Omental fat pad (tissue), 4 donors: ENCODE measurements around the gene POU6F2. TPM values are rescaled to one million over a fixed set of nuclear protein-coding genes. Genes with fewer than 3 reads are reported as not detected.
"Not testable (repeated sequence)": the region's sequence is repeated elsewhere in the genome, so short reads cannot be mapped to it uniquely, and the experiment has no call there.

Experiments used
- ATAC-seq: fragments of 150-250 bp; one replicate; pipeline ENCODE4 v1.9.1; 2016; ENCODE audit warnings: mild to moderate bottlenecking, moderate library complexity; ENCODE audit not compliant: low FRiP score
- DNase-seq: peaks from one replicate; pipeline ENCODE4 v3.0.0-alpha.2; 2019; ENCODE audit warnings: low spot score
- CTCF ChIP-seq, 3 donors: fragments of 450-650 bp; IDR thresholded peaks; one replicate each; pipeline ENCODE4 v1.5.1; 2016 to 2017; ENCODE audit warnings: antibody characterized with exemption in 3 of 3, mild to moderate bottlenecking in 3 of 3, moderate library complexity in 2 of 3
- total RNA-seq, 4 donors: library from RNA; depleted of rRNA; stranded (reverse); fragments of >200 nt; gene quantifications; one replicate each; pipeline ENCODE4 v1.1.0, GENCODE V29; 2016

The POU6F2 gene
- total RNA-seq, 4 donors from 2014 or later: 0.12 to 0.56 (median 0.37) TPM; not detected in 1

DNA sequence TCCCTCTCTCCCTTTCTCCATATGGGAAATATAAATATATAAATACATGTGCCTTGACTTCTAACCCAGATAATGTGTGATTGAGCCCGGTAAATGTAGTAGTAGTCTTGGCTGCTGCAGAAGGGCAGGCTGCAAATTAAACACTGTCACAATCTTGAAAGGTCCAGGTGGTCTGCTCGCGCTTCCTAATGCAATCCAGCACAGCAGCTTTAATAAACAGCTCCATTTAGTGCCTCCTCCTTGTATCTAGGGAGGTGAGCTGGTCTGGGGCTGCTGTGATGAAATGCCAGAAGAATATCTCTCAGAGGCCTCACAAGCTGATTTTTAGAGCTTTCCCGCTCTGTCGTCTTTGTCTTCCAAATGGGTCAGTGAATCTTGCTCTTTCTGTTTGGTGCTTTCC is 782 bp downstream of the POU6F2 start:
- DNase-seq: no peak
- no peak for ATAC-seq
- no peak for TF ChIP-seq CTCF (IDR thresholded peaks at IDR 0.05)

DNA sequence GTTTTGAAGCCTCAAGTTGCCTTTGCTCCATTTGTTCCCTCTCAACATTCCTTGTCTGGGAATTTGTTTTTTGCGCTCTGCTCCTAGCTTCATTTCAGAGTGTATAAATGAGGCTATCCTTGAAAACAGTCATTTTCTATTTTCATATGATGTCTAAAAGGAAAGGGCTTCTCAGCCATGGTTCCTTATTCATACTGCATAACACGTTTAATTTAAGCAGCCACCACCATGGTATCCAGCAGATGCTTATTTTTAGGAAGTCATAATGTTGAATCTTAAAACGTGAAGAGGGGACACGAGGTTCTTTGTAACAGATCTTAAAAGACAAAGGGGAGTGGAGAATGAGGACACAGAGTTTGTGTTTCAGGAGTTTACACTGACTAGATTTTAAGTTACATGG is 14.5 kb downstream of the POU6F2 start:
- no peak for ATAC-seq
- no peak for TF ChIP-seq CTCF (IDR thresholded peaks at IDR 0.05)

DNA sequence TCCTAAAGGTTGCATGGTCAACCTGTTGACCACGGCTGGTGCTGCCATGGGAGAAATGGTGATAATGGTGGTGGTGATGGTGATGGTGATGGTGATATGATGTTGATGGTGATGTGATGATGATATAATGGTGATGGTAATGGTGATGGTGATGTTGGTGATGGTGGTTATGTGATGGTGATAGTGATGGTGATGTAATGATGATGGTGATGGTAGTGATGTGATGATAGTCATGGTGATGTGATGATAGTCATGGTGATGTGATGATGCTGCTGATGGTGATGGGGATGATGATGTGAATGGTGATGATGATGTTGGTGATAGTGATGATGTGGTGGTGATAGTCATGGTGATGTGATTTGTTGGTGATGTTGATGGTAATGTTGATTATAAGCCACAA is 23.9 kb downstream of the POU6F2 start:
- no peak for TF ChIP-seq CTCF (IDR thresholded peaks at IDR 0.05)
- DNase-seq (no peak), ATAC-seq (no peak)

More for the DNA sequence above, 14.5 kb downstream of the POU6F2 start:
- DNase-seq: no peak

- ATAC-seq (no peak), DNase-seq (no peak)
- no peak for TF ChIP-seq CTCF (IDR thresholded peaks at IDR 0.05)
Observed at GRCh38 chr7:39002755-39003154, 25.0 kb downstream of the POU6F2 start.

DNA sequence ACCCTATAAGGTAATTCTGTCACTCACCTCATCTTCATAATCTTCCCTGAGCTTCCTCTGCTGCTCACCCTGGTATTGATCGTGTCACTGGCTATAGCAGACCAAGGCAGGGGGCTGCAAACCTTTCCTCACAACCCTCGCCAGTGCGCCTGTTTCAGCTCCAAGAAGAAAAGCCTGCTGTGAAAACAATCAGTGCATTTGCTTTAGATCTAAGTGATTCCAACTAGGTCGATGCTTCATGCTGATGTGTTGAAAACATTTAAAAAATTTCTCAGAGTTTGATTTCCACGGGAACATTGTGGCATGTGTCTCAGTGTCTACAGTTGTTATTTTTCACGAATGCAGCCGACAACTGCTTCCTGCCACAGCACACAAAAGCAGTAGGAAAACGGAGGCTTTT is 27.3 kb downstream of the POU6F2 start:
- ATAC-seq (no peak), DNase-seq (no peak)
- no peak for TF ChIP-seq CTCF (IDR thresholded peaks at IDR 0.05)

DNA sequence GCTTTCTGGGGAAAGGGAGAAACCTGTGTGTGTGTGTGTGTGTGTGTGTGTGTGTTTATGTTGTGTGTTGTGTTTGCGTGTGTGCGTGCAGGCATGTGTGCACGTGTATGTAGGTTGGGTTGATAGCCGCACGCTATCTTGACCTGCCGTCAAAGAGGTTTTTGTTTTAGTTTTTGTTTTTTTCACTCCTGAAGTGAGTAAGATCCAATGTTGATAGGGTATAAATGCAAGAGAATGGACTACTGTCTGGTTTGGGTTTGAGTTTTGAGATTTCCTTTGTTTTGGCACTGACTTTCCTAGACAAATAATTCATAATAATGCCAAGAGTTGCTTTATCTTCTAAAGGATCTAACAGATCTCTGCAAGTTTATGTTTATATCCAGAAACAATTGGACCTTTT is 27.8 kb downstream of the POU6F2 start:
- DNase-seq: no peak
- TF ChIP-seq CTCF (IDR thresholded peaks at IDR 0.05): no peak
- no peak for ATAC-seq

GRCh38 chr7:39013049-39013939 is 35.6 kb downstream of the POU6F2 start:
- not testable (repeated sequence) for ATAC-seq

More at GRCh38 chr7:39013049-39013939, 35.6 kb downstream of the POU6F2 start:
- not testable (repeated sequence) for DNase-seq
